Lower lobe of right lung (tissue), 2 donors: ENCODE results near the gene PER1. TPM values are rescaled to one million over a fixed set of nuclear protein-coding genes. Genes with fewer than 3 reads are reported as not detected.

Experiments used
- ATAC-seq, 2 donors: fragments of 200-7000 bp; cut with Tn5 transposase; one replicate each; pipeline ENCODE4 v1.9.1; 2020 to 2022; ENCODE audit warnings: mild to moderate bottlenecking in 2 of 2, moderate library complexity in 2 of 2
- DNase-seq: peaks from one replicate; pipeline ENCODE4 v3.0.0-alpha.2; 2020
- H3K27ac ChIP-seq: fragments of 200-600 bp; one replicate; pipeline ENCODE4 v1.8.0; 2022
- H3K27me3 ChIP-seq: fragments of 200-600 bp; one replicate; pipeline ENCODE4 v1.8.0; 2022; ENCODE audit warnings: low read depth
- H3K36me3 ChIP-seq: fragments of 200-600 bp; one replicate; pipeline ENCODE4 v1.8.0; 2022; ENCODE audit warnings: mild to moderate bottlenecking
- H3K4me1 ChIP-seq: fragments of 200-600 bp; one replicate; pipeline ENCODE4 v1.8.0; 2022
- H3K4me3 ChIP-seq: fragments of 200-600 bp; one replicate; pipeline ENCODE4 v1.8.0; 2022; ENCODE audit warnings: mild to moderate bottlenecking
- H3K9me3 ChIP-seq: fragments of 200-600 bp; one replicate; pipeline ENCODE4 v1.8.0; 2022
- intact Hi-C: fragments of 100-400 bp; cut with DNase I; formaldehyde crosslinking; loops from one replicate; pipeline ENCODE4 v1.11.0; 2022
- total RNA-seq: library from RNA; stranded (reverse); fragmentation: NEBNext Ultra II Directional; extraction: Animal tissue kit (Norgen Biotek cat#: 25700); gene quantifications from one replicate; pipeline ENCODE4 v1.2.1, GENCODE V29; 2021
- TF ChIP-seq, protein P1 (sequence below): fragments of 200-600 bp; IDR thresholded peaks from one replicate; pipeline ENCODE4 v1.8.0; 2022; ENCODE audit warnings: antibody characterized with exemption, mild to moderate bottlenecking
- donor health status: DM: no; HTN: yes; CAD: no; lungs with severe emphysema.

Gene PER1
- total RNA-seq, 1 donor from 2014 or later, result 252 TPM

DNA sequence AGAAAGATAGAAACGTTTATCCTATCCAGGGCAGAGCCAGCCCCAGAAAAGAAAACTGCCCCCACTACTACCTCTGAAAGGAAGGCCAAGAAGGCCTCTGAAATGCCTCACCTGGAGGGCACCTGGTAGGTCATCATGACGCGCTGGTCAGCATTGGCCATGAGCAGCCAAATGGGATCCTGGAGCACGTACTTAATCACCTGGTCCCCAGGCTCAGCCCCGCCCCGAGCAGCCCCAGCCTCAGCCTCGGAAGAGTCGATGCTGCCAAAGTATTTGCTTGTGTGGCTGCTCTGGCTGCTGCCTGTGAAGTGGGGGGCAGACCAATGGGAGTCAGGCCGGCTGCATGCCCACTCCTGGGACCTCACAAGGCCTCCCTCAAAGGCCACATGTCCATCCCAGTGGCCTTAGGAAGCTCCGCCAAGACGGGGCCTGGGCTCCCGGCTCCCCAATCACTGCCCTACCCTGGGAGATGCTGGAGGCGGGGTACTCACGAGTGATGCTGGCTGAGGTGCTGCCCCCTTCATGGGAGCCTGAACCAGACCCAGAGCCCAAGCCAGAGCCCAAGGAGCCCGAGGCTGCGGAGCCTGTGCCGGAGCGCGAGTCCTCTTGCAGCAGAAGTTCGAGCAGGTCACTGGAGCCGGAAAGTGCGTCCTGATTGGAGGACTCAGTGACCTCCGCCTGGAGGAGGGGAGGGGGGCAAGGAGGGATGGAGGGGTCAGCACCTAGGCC, 9.9 kb downstream of the PER1 start:
- Histone ChIP-seq H3K9me3 (no peaks in the 10 kb centered on the region), H3K27me3 (no peaks in the 10 kb centered on the region), H3K36me3 (peaks cover 82% of the 10 kb centered on the region), H3K4me1 (peaks cover 31% of the 10 kb centered on the region), H3K4me3 (no peak overlapping the region), H3K27ac (no peak overlapping the region)
- DNase-seq (peak; percentile 46), ATAC-seq (no peak)
- intact Hi-C loops, result no loop called here
- TF ChIP-seq, protein P1, sequence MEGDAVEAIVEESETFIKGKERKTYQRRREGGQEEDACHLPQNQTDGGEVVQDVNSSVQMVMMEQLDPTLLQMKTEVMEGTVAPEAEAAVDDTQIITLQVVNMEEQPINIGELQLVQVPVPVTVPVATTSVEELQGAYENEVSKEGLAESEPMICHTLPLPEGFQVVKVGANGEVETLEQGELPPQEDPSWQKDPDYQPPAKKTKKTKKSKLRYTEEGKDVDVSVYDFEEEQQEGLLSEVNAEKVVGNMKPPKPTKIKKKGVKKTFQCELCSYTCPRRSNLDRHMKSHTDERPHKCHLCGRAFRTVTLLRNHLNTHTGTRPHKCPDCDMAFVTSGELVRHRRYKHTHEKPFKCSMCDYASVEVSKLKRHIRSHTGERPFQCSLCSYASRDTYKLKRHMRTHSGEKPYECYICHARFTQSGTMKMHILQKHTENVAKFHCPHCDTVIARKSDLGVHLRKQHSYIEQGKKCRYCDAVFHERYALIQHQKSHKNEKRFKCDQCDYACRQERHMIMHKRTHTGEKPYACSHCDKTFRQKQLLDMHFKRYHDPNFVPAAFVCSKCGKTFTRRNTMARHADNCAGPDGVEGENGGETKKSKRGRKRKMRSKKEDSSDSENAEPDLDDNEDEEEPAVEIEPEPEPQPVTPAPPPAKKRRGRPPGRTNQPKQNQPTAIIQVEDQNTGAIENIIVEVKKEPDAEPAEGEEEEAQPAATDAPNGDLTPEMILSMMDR, result no peak

DNA sequence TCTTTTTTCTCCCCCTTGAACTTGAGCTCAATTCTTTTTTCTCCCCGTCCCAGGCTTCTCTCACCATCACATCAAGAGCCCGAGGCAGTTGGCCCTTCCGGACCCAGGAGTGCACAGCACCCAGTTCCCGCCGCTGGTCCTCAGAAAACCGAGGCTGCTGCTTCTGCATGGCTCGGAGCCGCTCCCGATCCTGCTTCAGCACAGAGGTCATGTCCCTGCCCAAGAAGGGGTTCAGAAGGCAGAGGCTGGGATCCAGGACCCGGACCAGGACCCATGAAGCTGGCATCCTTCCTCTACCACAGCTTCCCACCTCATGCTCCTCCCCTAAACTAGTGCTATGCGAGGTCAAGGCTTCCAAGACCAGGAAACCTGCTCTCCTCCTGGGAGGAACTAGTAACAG, 10.5 kb downstream of the PER1 start:
- Histone ChIP-seq H3K27ac (no peak overlapping the region), H3K4me1 (peaks cover 31% of the 10 kb centered on the region), H3K9me3 (no peaks in the 10 kb centered on the region), H3K36me3 (peaks cover 76% of the 10 kb centered on the region), H3K27me3 (no peaks in the 10 kb centered on the region), H3K4me3 (no peak overlapping the region)
- DNase-seq, result peak; percentile 48
- ATAC-seq, result no peak
- intact Hi-C loops, result no loop called here
- TF ChIP-seq, protein P1, result no peak

DNA sequence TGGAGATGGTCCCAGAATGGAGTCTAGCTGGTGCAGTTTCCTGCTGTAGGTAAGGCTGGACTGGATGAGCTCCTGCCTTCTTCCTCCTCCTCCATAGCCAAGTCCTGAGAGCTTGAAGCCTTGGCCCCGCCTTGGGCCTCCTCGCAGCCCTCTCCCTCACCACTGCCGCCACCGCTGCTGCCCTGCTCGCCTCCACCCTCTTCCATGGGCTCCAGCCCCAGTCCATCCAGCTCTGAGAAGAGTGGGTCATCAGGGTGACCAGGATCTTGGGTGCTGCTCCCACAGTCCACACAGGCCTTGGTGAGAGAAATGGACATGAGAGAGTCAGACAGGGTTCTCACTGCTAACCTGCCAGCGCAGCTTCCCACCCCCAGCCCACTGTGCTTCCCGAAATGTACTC, 11.2 kb downstream of the PER1 start:
- intact Hi-C loops, result no loop called here
- H3K36me3 ChIP-seq, result peaks cover 69% of the 10 kb centered on the region
- TF ChIP-seq, protein P1, result no peak
- H3K27me3 ChIP-seq, result no peaks in the 10 kb centered on the region
- no peaks in the 10 kb centered on the region for H3K9me3 ChIP-seq
- H3K27ac ChIP-seq, result peak overlapping the region; percentile 3
- DNase-seq, result peak; percentile 42
- H3K4me3 ChIP-seq, result no peak overlapping the region
- ATAC-seq, result no peak
- peaks cover 31% of the 10 kb centered on the region for H3K4me1 ChIP-seq

DNA sequence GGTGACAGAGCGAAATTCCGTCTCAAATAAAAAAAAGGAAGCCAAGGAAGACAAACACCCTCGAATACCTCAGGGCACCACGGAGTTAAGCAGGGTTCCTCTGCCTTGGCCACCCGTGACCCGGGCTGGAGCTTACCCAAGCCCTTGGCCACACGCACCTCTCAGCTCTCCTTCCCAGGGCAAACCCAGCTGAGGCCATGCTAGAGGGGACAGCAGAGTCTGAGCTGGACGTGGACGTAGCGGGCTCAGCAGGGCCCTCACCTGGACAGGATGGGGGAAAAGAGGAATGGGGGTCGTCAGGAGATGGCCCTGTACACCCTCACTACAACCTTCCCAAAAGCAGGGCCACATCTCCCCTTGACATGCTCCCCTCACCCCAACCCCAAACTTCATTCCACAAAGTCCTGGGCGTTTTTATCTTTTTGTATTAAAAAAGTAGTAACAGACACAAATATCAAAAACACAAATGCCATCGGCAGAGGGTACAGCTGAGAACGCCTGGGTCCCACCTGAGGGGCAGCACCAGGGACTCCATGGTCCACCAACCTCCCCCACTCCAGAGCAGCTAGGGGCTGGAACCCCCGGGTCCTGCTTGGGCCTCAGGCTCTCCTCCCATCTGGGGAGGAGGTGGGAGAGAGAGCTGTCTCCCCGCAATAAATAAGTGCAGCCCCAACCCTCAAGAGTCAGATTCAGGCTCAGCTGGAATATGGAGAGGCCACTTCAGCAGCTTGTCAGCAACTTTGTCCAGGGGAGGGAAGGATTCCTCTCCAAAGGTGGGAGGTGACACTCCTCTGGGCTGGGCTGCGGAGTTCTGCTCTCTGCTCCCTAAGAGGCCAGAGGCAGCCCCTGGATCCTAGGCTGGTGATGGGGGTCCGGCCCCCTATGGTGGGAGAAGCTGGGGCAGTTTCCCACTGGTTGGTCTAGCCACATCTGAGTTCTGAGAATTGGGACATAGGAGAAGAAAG, 11.9 kb downstream of the PER1 start:
- Histone ChIP-seq H3K9me3 (no peaks in the 10 kb centered on the region), H3K27ac (peak overlapping the region; percentile 24), H3K36me3 (peaks cover 62% of the 10 kb centered on the region), H3K27me3 (no peaks in the 10 kb centered on the region), H3K4me3 (no peak overlapping the region), H3K4me1 (peaks cover 31% of the 10 kb centered on the region)
- intact Hi-C loops, result no loop called here
- ATAC-seq (no peak), DNase-seq (peak; percentile 56)
- TF ChIP-seq, protein P1, result no peak

DNA sequence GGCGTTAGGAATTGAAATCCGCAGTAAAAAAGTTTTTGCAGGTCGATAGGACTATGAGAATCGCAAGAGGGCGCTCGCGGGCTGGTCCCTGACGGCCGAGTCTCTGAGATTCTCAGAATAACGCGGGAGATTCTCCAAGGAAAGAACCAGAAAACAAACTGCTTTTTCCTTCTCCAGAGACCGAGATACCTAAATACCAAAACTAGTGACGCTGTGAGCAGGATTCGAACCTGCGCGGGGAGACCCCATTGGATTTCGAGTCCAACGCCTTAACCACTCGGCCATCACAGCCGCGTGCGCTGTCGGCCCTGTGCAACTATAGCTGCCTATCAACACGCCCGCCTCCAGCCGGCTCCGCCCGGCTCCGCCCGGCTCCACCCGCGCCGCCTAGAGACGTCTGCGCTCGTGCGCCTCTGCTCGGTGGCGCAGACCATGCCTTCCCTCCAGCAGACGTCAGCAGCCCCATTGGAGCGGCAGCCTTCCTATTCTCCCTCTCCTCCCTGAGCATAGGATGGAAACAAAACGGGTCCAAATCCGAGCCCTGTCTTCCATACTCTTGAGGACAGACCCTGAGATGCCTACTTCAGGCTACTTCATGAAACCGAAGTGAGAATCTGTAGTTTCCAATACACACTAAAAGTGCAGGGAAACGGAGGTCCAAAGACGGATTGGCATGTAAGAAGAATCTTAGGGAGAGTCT, 13.4 kb downstream of the PER1 start:
- DNase-seq (peak; percentile 95), ATAC-seq (peak; percentile 93 to 94)
- peaks cover 47% of the 10 kb centered on the region for H3K36me3 ChIP-seq
- peaks cover 31% of the 10 kb centered on the region for H3K4me1 ChIP-seq
- TF ChIP-seq, protein P1, result peak; percentile 87
- peak overlapping the region; percentile 39 for H3K4me3 ChIP-seq
- intact Hi-C loops, result no loop called here
- H3K9me3 ChIP-seq, result no peaks in the 10 kb centered on the region
- no peaks in the 10 kb centered on the region for H3K27me3 ChIP-seq
- peak overlapping the region; percentile 69 for H3K27ac ChIP-seq
